Measurements from ENCODE around the gene LAMB3.

- TF ChIP-seq CTCF (IDR thresholded peaks at IDR 0.05; ENCODE audit: insufficient read depth, low read length, poor library complexity, severe bottlenecking) = no peak
- no peak for TF ChIP-seq EZH2phosphoT487 (conservative IDR thresholded peaks at IDR 0.05; ENCODE audit: low read length)
These were observed 5.7 kb downstream of the LAMB3 start for GRCh38 chr1:209646558-209646957.

All from SU-DHL-6 (cell line).